ENCODE measurements around the gene SVEP1.
"Not testable (repeated sequence)": the region's sequence is repeated elsewhere in the genome, so short reads cannot be mapped to it uniquely, and the experiment has no call there.

The SVEP1 gene

GRCh38 chr9:110440796-110441195, 138.7 kb downstream of the SVEP1 start:
- DNase-seq: no peak

DNA sequence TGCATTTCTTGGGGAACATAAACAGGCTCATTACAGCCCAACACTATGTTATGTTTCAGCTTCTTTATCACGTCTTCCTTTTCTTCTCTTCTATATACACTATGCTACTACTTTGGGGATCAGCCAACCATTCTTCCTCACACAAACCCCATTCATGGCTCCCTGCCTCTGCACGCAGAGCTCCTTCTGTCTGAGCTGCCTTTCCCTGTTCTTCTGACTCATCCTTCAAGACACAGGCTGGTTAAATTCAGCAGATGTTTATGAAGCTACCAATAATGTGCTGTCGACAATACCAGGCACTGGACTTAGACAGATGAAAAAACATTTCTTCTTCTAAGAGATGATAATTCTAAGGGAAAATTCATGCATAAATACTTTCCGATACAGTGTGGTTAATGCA, 139.4 kb downstream of the SVEP1 start:
- no peak for DNase-seq

DNA sequence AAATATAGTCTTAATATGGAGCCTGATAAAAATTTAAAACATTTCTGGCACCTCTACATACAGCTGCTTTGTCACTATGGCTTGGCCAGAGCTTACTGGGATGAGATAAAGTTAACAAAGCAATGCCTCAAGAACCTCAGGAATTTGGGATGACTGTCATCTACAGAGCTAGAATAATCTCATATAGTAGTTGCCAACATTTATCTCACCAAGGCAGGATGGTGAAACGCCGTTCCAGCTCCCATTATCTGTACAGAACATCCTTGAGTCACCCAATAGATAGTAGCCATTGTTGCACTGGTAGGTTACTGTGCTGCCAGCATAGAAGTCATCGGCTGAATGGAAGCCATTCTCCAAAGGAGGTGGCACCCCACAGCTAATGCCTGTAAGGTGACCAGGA, 147.3 kb downstream of the SVEP1 start:
- no peak for DNase-seq

GRCh38 chr9:110429453-110429852, 150.1 kb downstream of the SVEP1 start:
- no peak for DNase-seq

DNA sequence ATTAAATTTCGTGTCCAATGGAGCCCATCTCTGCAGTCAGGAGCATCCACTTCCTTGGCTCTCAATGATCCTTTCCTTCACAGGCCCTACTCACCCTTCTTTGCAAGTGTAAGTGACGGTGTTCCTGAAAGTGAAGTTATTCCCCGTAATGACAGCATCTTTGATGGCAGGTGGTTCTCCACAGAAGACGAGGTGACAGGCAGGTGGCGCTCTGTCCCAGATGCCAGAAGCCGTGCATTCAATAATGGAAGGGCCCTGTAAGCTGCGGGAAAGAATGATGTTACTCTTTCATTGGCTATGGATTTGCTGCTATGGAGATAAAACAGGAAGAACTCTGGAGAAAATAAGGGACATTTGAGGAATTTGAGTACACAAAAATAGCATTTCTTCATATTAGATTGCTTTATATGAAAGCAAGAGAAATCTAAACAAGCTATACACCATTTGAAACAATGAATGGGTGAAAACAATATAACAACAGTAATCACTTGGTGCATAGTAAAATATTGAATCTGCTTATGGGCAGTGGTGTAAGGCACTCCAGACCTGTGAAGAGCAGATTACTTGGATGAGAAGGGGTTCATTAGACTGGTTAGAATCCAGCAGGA, 151.9 kb downstream of the SVEP1 start:
- DNase-seq: no peak

GRCh38 chr9:110426052-110426709, 153.4 kb downstream of the SVEP1 start:
- no peak for DNase-seq

GRCh38 chr9:110414471-110414870, 165.1 kb downstream of the SVEP1 start:
- no peak for DNase-seq

- no peak for DNase-seq
These were observed 168.6 kb downstream of the SVEP1 start for GRCh38 chr9:110410961-110411360.

DNA sequence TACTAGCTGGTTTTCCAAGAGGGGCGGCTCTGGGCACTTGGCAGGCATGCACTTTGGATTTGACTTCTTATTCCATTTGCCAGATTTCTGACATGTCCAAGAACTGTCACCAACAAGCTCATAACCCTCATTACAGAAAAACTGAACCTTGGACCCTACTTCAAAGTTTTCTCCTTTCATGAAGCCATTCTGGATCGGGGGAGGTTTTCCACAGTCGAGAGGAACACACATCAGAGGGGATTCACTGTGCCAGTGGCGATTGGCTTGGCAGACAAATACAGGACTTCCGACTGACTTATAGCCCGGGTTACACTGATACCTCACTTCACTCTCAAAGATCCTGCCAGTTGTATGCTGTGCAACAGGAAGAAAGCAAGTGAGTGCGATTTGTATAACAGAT, 170.9 kb downstream of the SVEP1 start:
- DNase-seq: no peak

- no peak for DNase-seq
These were observed 173.6 kb downstream of the SVEP1 start for GRCh38 chr9:110405858-110406443.

DNA sequence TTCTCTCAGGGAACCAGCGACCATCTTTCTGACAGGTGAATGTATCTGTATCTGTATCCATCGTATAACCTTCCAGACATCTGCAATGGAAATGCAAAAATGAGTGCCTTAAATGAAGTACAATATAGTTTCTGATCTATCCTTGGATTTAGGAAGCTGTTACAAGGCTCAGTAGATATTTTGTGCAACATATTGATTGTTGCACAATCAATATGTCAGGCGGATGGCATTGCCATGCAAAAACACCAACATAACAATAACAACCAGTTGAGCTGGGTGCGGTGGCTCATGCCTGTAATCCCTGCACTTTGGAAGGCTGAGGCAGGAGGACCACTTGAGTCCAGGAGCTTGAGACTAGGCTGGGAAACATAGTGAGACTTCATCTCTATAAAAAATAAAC, 175.1 kb downstream of the SVEP1 start:
- DNase-seq: no peak

DNA sequence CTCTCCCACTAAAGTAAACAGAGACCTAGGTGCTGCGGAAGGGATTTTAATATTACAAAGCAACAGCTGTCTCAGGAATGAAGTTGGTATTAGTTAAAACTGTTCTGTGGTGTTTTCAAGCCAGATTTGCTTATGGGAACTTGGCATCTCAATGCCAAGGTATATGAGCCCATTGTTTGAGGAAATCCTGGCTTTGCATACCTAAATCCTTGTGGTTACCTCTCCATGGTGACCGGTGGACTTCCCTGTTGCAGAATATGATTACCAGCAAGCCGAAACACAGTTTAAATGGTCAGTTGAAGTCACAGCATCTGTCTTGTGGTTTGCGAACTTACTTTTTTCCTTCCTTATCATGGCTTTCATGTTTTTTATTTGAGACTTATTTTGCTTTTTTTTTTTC, 179.6 kb downstream of the SVEP1 start:
- DNase-seq: no peak

DNA sequence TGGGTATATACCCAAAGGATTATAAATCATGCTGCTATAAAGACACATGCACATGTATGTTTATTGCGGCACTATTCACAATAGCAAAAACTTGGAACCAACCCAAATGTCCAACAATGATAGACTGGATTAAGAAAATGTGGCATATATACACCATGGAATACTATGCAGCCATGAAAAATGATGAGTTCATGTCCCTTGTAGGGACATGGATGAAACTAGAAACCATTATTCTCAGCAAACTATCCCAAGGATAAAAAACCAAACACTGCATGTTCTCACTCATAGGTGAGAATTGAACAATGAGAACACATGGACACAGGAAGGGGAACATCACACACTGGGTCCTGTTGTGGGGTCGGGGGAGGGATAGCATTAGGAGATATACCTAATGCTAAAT, 180.5 kb downstream of the SVEP1 start:
- not testable (repeated sequence) for DNase-seq

- DNase-seq: no peak
These were observed 187.6 kb downstream of the SVEP1 start for GRCh38 chr9:110391826-110392485.

- no peak for DNase-seq
These were observed 190.3 kb downstream of the SVEP1 start for GRCh38 chr9:110389148-110389750.

- no peak for DNase-seq
These were observed 196.1 kb downstream of the SVEP1 start for GRCh38 chr9:110383491-110383890.

DNA sequence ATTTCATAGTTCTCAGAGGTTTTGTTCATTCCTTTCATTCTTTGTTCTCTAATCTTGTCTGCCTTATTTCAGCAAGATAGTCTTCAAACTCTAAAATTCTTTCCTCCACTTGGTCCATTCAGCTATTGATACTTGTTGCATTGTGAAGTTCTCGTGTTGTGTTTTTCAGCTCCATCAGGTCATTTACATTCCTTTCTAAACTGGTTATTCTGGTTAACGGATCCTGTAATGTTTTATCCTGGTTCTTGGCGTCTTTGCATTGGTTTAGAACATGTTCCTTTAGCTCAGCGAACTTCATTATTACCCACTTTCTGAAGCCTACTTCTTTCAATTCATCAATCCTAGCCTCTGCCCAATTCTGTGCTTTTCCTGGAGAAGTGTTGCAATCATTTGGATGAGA, 196.8 kb downstream of the SVEP1 start:
- no peak for DNase-seq

DNA sequence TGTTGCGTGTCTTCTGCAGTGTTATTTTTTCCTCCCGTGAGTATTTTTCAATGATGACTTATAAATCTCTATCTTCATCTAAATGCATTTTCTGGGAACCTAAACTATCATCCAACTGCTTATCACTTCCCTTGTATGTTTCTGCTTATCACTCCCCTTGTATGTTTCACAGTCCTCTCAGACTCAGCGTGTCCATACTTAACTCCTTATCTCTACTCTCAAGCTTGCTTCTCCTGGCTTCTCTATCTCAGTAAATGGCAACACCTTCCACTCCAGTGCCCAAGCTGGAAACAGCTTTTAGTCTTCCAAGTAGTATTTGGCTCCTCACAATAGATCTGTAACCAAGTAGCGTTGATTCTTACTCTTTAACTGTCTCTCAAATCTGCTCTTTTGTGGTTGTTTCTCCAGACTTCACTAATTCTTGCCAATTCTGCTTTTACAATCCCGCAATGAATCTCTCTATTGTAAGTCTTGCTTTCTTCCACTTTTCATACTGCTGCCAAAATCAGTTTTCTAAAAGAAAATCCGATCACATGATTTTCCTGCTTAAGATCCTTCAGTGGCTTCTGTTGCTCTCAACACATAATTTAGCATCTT, 208.0 kb downstream of the SVEP1 start:
- no peak for DNase-seq

- DNase-seq: no peak
These were observed 209.2 kb downstream of the SVEP1 start for GRCh38 chr9:110370315-110370714.

GRCh38 chr9:110364451-110364850, 215.1 kb downstream of the SVEP1 start:
- no peak for DNase-seq

DNA sequence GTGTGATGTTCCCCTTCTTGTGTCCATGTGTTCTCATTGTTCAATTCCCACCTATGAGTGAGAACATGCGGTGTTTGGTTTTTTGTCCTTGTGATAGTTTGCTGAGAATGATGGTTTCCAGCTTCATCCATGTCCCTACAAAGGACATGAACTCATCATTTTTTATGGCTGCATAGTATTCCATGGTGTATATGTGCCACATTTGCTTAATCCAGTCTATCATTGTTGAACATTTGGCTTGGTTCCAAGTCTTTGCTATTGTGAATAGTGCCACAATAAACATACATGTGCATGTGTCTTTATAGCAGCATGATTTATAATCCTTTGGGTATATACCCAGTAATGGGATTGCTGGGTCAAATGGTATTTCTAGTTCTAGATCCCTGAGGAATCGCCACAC, 220.5 kb downstream of the SVEP1 start:
- DNase-seq: not testable (repeated sequence)

- DNase-seq: no peak
These were observed 222.0 kb downstream of the SVEP1 start for GRCh38 chr9:110357505-110357904.

Measured in CD4-positive, alpha-beta T cell treated with Interferon gamma for 1 hour (primary cell).